ENCODE data around the gene TACC2.

Gene TACC2

GRCh38 chr10:122054048-122055025, 65.4 kb downstream of the TACC2 start:
- DNase-seq, result peak; percentile 52
- H3K27me3 Mint-ChIP-seq (ENCODE audit: low read depth, poor library complexity), result no peaks in the 10 kb centered on the region

GRCh38 chr10:122055252-122055651, 66.3 kb downstream of the TACC2 start:
- Mint-ChIP-seq H3K27ac (no peak overlapping the region), H3K4me3 (no peak overlapping the region), H3K4me1 (peaks cover 19% of the 10 kb centered on the region), H3K9me3 (no peaks in the 10 kb centered on the region), H3K27me3 (ENCODE audit: low read depth, poor library complexity) (no peaks in the 10 kb centered on the region), H3K36me3 (ENCODE audit: low read depth) (peaks cover 63% of the 10 kb centered on the region)
- no peak for DNase-seq
- no peak for TF ChIP-seq CTCF (IDR thresholded peaks at IDR 0.05)

More at GRCh38 chr10:122054048-122055025, 65.4 kb downstream of the TACC2 start:
- Mint-ChIP-seq H3K36me3 (ENCODE audit: low read depth) (peaks cover 63% of the 10 kb centered on the region), H3K27ac (peak overlapping the region; percentile 40), H3K4me1 (peaks cover 25% of the 10 kb centered on the region), H3K4me3 (no peak overlapping the region), H3K9me3 (no peaks in the 10 kb centered on the region)
- TF ChIP-seq CTCF (IDR thresholded peaks at IDR 0.05), result peak; percentile 64

GRCh38 chr10:122056431-122057094, 67.6 kb downstream of the TACC2 start:
- H3K4me1 Mint-ChIP-seq, result peaks cover 12% of the 10 kb centered on the region
- H3K36me3 Mint-ChIP-seq (ENCODE audit: low read depth), result peaks cover 56% of the 10 kb centered on the region
- H3K27me3 Mint-ChIP-seq (ENCODE audit: low read depth, poor library complexity), result no peaks in the 10 kb centered on the region
- no peak for TF ChIP-seq CTCF (IDR thresholded peaks at IDR 0.05)
- no peaks in the 10 kb centered on the region for H3K9me3 Mint-ChIP-seq
- no peak for DNase-seq
- no peak overlapping the region for H3K4me3 Mint-ChIP-seq
- no peak overlapping the region for H3K27ac Mint-ChIP-seq

GRCh38 chr10:122057841-122058413, 69.0 kb downstream of the TACC2 start:
- H3K36me3 Mint-ChIP-seq (ENCODE audit: low read depth), result peaks cover 45% of the 10 kb centered on the region
- no peak overlapping the region for H3K4me3 Mint-ChIP-seq
- peaks cover 17% of the 10 kb centered on the region for H3K4me1 Mint-ChIP-seq
- no peaks in the 10 kb centered on the region for H3K27me3 Mint-ChIP-seq (ENCODE audit: low read depth, poor library complexity)
- no peak for TF ChIP-seq CTCF (IDR thresholded peaks at IDR 0.05)
- H3K27ac Mint-ChIP-seq, result no peak overlapping the region
- no peaks in the 10 kb centered on the region for H3K9me3 Mint-ChIP-seq
- DNase-seq, result no peak

- no peaks in the 10 kb centered on the region for H3K9me3 Mint-ChIP-seq
- H3K4me3 Mint-ChIP-seq, result no peak overlapping the region
- peak overlapping the region; percentile 25 for H3K27ac Mint-ChIP-seq
- no peak for TF ChIP-seq CTCF (IDR thresholded peaks at IDR 0.05)
- no peaks in the 10 kb centered on the region for H3K27me3 Mint-ChIP-seq (ENCODE audit: low read depth, poor library complexity)
- H3K36me3 Mint-ChIP-seq (ENCODE audit: low read depth), result peaks cover 34% of the 10 kb centered on the region
- peaks cover 28% of the 10 kb centered on the region for H3K4me1 Mint-ChIP-seq
- no peak for DNase-seq
Measured at GRCh38 chr10:122060250-122060649, 71.3 kb downstream of the TACC2 start.

Measured in nephron progenitor cell (in vitro differentiated cells).